Stimulated activated naive CD4-positive, alpha-beta T cell (primary cell): ENCODE measurements around the gene RNGTT.
A peak's percentile ranks its signal among the peaks of the same experiment; 100 is the strongest.
"Not testable (repeated sequence)": the region's sequence is repeated elsewhere in the genome, so short reads cannot be mapped to it uniquely, and the experiment has no call there.

Experiments used
- DNase-seq, 6 experiments: peaks; one replicate each; lab custom pipeline; 2025; lab: John Stamatoyannopoulos, UW

RNGTT gene

GRCh38 chr6:88963139-88964090 lies at the start of gene RNGTT:
RNGTT (minus strand) TSS chr6:88963618; CDS start chr6:88963409, 209 bp downstream.
- peak; percentile 93 to 97 (median 95) for DNase-seq

GRCh38 chr6:89011436-89011835 lies 48.0 kb upstream of the RNGTT start:
- DNase-seq = no peak

- no peak for DNase-seq
Observed at GRCh38 chr6:89010825-89011224, 47.4 kb upstream of the RNGTT start.

- no peak for DNase-seq
Observed at GRCh38 chr6:89009624-89010059, 46.2 kb upstream of the RNGTT start.

GRCh38 chr6:89008815-89009374 lies 45.5 kb upstream of the RNGTT start:
- no peak for DNase-seq

- peak in 1 of 6 experiments; percentile 2 for DNase-seq
Observed at GRCh38 chr6:89008001-89008814, 44.8 kb upstream of the RNGTT start.

GRCh38 chr6:89007209-89008000 lies 44.0 kb upstream of the RNGTT start:
- peak in 1 of 6 experiments; percentile 5 for DNase-seq

GRCh38 chr6:89002523-89002922 lies 39.1 kb upstream of the RNGTT start:
- no peak for DNase-seq

GRCh38 chr6:88997327-88997726 lies 33.9 kb upstream of the RNGTT start:
- no peak for DNase-seq

GRCh38 chr6:88992741-88993552 lies 29.5 kb upstream of the RNGTT start:
- DNase-seq = no peak

- DNase-seq = no peak
Observed at GRCh38 chr6:88989215-88989614, 25.8 kb upstream of the RNGTT start.

GRCh38 chr6:88987922-88988321 lies 24.5 kb upstream of the RNGTT start:
- no peak for DNase-seq

- DNase-seq = no peak
Observed at GRCh38 chr6:88985901-88986300, 22.5 kb upstream of the RNGTT start.

GRCh38 chr6:88984606-88985005 lies 21.2 kb upstream of the RNGTT start:
- DNase-seq = no peak

- no peak for DNase-seq
Observed at GRCh38 chr6:88984152-88984551, 20.7 kb upstream of the RNGTT start.

- no peak for DNase-seq
Observed at GRCh38 chr6:88983532-88983931, 20.1 kb upstream of the RNGTT start.

- DNase-seq = not testable (repeated sequence)
Observed at GRCh38 chr6:88983129-88983528, 19.7 kb upstream of the RNGTT start.

GRCh38 chr6:88982720-88983119 lies 19.3 kb upstream of the RNGTT start:
- peak in 3 of 6 experiments; percentile 39 to 65 (median 59) for DNase-seq

- no peak for DNase-seq
Observed at GRCh38 chr6:88975369-88975768, 12.0 kb upstream of the RNGTT start.
